Lower leg skin (tissue), 4 donors: ENCODE results near the gene ANKRD1. TPM values are rescaled to one million over a fixed set of nuclear protein-coding genes. Genes with fewer than 3 reads are reported as not detected.
"Not testable (repeated sequence)": the region's sequence is repeated elsewhere in the genome, so short reads cannot be mapped to it uniquely, and the experiment has no call there.

Experiments
- DNase-seq, 2 donors: peaks; one replicate each; pipeline ENCODE4 v3.0.0-alpha.2; 2019; ENCODE audit warnings: low spot score in 2 of 2
- H3K4me3 ChIP-seq: fragments of 200-600 bp; sonication (generic); 2 replicates; pipeline ENCODE4 v1.5.1; 2017; ENCODE audit warnings: mild to moderate bottlenecking, low read depth; ENCODE audit not compliant: poor library complexity, severe bottlenecking
- POLR2A ChIP-seq, 2 donors: fragments of 450-650 bp; IDR thresholded peaks; one replicate each; pipeline ENCODE4 v1.6.1; 2016 to 2017; ENCODE audit warnings: antibody characterized with exemption in 2 of 2, mild to moderate bottlenecking in 1 of 2, moderate library complexity in 1 of 2
- WGBS, 2 donors: methylation state at CpG; one replicate each; pipeline ENCODE4 v1.1.5; 2018; 5-methylcytosine and 5-hydroxymethylcytosine counted together
- intact Hi-C: fragments of 100-400 bp; cut with DNase I; formaldehyde crosslinking; loops from one replicate; pipeline ENCODE4 v1.15.0; 2023; ENCODE audit warnings: low total_unique reads
- total RNA-seq, 4 donors: library from RNA; depleted of rRNA; stranded (reverse); fragments of >200 nt; gene quantifications; one replicate each; pipeline ENCODE4 v1.1.0, GENCODE V29; 2016
- TF ChIP-seq, protein P1 (sequence below), 3 donors: fragments of 450-650 bp; IDR thresholded peaks; one replicate each; pipeline ENCODE4 v1.5.1; 2016; ENCODE audit warnings: antibody characterized with exemption in 3 of 3, mild to moderate bottlenecking in 3 of 3, moderate library complexity in 2 of 3

ANKRD1 gene
- total RNA-seq, 4 donors from 2014 or later, result not detected

DNA sequence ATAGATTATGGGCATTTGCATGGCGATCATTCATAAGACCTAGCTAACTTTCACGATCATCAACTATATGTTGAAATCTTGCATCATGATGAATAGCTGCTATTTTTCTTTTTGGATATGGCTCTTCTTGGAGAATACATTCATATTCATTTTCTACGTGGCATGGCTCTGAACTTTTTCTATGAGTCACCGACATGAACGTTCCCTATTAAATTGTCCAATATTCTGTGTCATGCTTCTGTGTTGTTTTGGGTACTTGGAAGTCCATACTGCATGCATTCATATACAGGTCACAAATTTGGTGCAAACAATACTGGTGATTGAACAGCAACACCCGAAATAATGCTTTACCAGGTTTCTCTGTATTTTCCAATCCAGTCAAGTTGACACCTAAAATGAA, 37.9 kb upstream of the ANKRD1 start:
- DNase-seq, result no peak
- TF ChIP-seq, protein P1, sequence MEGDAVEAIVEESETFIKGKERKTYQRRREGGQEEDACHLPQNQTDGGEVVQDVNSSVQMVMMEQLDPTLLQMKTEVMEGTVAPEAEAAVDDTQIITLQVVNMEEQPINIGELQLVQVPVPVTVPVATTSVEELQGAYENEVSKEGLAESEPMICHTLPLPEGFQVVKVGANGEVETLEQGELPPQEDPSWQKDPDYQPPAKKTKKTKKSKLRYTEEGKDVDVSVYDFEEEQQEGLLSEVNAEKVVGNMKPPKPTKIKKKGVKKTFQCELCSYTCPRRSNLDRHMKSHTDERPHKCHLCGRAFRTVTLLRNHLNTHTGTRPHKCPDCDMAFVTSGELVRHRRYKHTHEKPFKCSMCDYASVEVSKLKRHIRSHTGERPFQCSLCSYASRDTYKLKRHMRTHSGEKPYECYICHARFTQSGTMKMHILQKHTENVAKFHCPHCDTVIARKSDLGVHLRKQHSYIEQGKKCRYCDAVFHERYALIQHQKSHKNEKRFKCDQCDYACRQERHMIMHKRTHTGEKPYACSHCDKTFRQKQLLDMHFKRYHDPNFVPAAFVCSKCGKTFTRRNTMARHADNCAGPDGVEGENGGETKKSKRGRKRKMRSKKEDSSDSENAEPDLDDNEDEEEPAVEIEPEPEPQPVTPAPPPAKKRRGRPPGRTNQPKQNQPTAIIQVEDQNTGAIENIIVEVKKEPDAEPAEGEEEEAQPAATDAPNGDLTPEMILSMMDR (IDR thresholded peaks at IDR 0.05), result no peak
- no peak for TF ChIP-seq POLR2A (IDR thresholded peaks at IDR 0.05)
- intact Hi-C loops, result no loop called here
- no peak overlapping the region for H3K4me3 ChIP-seq
- 78 to 85% methylated on average over 6 of the region's 6 CpGs for WGBS, 2 donors

DNA sequence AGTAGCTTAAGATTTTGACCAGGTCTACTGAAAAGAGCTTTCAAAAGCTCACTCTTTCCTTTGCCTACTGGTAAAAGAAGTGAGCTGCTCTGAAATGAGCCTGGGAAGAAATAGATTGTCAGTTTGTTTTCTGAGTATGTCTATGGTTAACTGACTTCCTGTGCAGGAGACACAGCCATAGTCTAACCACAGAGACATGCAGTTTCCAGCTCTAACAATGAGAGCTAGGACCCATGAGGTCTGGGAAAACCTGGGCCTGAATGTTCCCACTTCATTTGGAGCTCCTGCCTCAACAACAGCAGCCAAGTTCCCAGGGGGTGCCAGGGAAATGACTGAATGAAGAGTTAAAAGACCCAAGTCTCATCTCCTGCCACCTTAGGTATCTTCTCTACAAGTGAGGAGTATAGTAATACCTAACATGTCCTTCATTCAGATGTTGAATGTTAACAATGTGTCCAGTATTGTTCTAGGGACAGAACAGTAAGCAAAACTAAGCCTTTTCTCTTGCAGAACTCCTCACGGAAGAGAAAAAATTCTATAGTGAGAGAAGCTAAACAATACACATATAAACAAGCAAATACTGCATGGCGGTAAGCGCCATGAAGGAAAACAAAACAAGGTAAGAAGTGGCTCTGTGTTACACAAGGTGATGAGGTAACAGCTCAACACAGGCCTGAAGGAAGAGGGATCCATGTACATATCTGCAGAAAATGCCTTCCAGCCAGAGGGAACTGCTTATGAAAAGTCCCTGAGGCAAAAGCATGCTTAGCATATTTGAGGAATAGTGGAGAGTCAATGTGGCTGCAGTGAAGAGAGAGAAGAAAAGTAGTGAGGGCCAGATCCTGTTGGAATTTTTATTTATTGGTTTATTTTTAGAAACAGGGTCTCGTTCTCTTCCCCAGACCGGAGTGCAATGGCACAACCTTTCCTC, 26.4 kb upstream of the ANKRD1 start:
- no peak for DNase-seq
- H3K4me3 ChIP-seq, result no peak overlapping the region
- 79 to 85% methylated on average over 5 of the region's 5 CpGs for WGBS, 2 donors
- TF ChIP-seq POLR2A (IDR thresholded peaks at IDR 0.05), result no peak
- TF ChIP-seq, protein P1 (IDR thresholded peaks at IDR 0.05), result no peak
- intact Hi-C loops, result no loop called here

DNA sequence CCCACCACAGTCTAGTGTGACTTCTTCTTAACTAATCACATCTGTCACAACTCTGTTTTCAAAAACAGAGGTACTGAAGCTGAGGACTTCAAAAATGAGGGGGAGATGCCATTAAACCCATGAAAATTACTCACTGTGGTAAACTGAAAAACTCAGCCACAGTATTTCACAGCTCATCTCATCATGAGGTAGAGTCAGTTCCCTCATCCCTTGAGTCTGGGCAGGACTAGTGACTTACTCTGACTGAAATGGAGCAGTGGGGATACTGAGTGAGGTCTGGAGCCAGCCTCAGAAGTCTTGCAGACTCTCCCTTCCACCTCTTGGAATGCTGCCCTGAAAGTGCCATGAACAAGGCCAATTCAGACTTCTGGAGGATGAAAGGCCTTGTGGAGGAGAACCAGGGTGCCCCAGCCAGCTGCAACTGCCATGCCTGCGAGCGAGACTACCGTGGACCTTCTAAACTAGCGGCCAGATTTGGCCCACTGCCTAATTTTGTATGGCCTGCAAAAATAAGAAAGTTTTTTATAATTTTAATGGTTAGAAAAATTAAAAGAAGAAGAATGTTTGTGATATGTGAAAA, 24.7 kb upstream of the ANKRD1 start:
- no peak for DNase-seq
- intact Hi-C loops, result no loop called here
- 78 to 85% methylated on average over 4 of the region's 4 CpGs for WGBS, 2 donors
- H3K4me3 ChIP-seq, result no peak overlapping the region
- TF ChIP-seq POLR2A (IDR thresholded peaks at IDR 0.05), result no peak

DNA sequence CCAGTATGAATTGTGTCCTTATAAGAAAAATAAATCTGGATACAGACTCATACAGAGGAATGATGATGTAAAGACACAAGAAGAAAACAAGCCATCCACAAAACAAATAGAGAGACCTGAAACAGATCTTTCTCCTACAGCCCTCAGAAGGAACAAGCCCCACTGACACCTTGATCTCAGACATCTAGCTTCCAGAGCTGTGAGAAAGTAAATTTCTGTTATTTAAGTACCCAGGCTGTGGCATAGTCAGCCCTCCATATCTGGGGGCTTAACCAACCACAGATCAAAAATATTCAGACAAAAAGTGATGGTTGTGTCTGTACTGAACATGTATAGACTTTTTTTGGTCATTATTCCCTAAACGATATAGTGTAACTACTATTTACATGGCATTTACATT, 23.9 kb upstream of the ANKRD1 start:
- intact Hi-C loops, result no loop called here
- no peak overlapping the region for H3K4me3 ChIP-seq
- TF ChIP-seq POLR2A (IDR thresholded peaks at IDR 0.05), result no peak
- TF ChIP-seq, protein P1 (IDR thresholded peaks at IDR 0.05), result no peak
- DNase-seq, result no peak
- 0% methylated on average over 1 of the region's 1 CpG for WGBS, 2 donors

DNA sequence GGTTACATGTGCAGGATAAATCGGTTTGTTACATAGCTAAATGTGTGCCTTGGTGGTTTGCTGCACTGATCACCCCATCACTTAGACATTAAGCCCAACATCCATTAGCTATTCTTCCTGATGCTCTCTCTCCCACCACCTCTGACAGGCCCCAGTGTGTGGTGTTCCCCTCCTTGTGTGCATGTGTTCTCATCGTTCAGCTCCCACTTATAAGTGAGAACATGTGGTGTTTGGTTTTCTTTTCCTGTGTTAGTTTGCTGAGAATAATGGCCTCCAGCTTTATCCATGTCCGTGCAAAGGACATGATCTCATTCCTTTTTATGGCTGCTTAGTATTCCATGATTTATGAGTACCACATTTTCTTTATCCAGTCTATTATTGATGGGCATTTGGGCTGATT, 22.1 kb upstream of the ANKRD1 start:
- 61 to 70% methylated on average over 3 of the region's 3 CpGs for WGBS, 2 donors
- H3K4me3 ChIP-seq, intact Hi-C loops, DNase-seq: not testable (repeated sequence)

DNA sequence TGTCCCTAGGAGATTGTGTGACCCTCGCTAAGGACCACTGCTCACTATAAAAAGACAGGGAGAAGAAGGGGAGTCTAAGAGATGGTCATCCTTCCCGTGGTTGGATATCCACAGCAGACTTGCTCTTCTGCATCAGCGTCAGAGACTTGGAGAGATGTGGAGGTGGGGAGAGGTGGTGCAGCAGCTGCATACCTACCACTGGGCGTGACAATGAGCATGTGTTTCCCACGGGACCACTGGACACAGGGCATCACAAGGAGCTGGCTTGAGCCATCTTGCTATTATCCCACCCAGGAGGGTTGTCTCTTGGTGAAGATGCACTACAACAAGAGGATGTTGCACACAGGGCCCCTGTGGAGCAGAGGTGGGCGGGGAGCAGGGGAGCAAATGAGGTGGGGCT, 18.8 kb upstream of the ANKRD1 start:
- WGBS, 2 donors, result 95 to 98% methylated on average over 6 of the region's 6 CpGs
- intact Hi-C loops, result no loop called here
- no peak for DNase-seq
- TF ChIP-seq POLR2A (IDR thresholded peaks at IDR 0.05), result no peak
- TF ChIP-seq, protein P1 (IDR thresholded peaks at IDR 0.05), result no peak
- no peak overlapping the region for H3K4me3 ChIP-seq
